ENCODE results near the gene TMEM39A.

TMEM39A gene

DNA sequence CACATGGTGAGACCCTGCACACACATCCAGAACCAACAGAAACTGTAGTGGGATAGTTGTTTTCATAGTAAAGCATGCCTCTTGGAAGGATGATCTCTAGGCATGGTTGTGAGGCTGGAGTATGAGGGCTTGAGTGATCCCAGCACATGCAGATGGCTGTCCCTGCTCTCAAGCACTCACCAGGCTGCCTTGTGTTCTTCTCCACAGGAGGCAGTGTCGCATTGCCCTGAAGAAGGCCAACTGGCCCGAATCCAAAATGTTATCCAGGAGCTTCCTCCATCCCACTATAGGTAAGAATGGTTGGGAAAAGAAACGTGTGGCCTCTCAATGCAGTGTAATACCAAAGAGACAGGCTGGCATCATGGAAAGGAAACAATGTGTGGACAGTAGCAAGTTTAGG is 82.7 kb downstream of the TMEM39A start:
- peaks cover 0 to 3% (median 0%) of the 10 kb centered on the region in 5 donors for H3K4me1 ChIP-seq (ENCODE audit: control insufficient read depth in 5 of 5, insufficient read depth in 5 of 5, low read length in 5 of 5)
- H3K27me3 ChIP-seq (ENCODE audit: control insufficient read depth in 5 of 5, insufficient read depth in 4 of 5, low read length in 5 of 5), result no peaks in the 10 kb centered on the region
- peaks cover 21 to 77% (median 59%) of the 10 kb centered on the region in 5 donors for H3K36me3 ChIP-seq (ENCODE audit: control insufficient read depth in 5 of 5, insufficient read depth in 5 of 5, low read length in 5 of 5)
- H3K27ac ChIP-seq (ENCODE audit: low read depth, low read length), result no peak overlapping the region
- H3K9me3 ChIP-seq (ENCODE audit: control insufficient read depth in 5 of 5, low read length in 5 of 5), result no peaks in the 10 kb centered on the region
- H3K9ac ChIP-seq (ENCODE audit: low read length in 5 of 5), result no peak overlapping the region
- no peak overlapping the region for H3K4me3 ChIP-seq (ENCODE audit: low read depth in 1 of 5, low read length in 5 of 5)

All from subcutaneous abdominal adipose tissue (tissue), 5 donors.